GM18507 (cell line): ENCODE data around the gene ARHGEF7.

Experiments
- DNase-seq: peaks from one replicate; pipeline ENCODE4 v3.0.0; 2011; ENCODE audit warnings: low read depth; ENCODE audit not compliant: insufficient read length; ENCODE audit errors: extremely low spot score
- FAIRE-seq: peaks from 2 replicates; lab custom pipeline; 2011; peaks lifted over from hg19 to GRCh38; lab: Jason Lieb, UNC

ARHGEF7 gene

GRCh38 chr13:111262281-111262680 lies 147.2 kb downstream of the ARHGEF7 start:
- DNase-seq: no peak
- FAIRE-seq: no peak

- FAIRE-seq: no peak
- no peak for DNase-seq
These were observed 147.6 kb downstream of the ARHGEF7 start for GRCh38 chr13:111262715-111263114.

DNA sequence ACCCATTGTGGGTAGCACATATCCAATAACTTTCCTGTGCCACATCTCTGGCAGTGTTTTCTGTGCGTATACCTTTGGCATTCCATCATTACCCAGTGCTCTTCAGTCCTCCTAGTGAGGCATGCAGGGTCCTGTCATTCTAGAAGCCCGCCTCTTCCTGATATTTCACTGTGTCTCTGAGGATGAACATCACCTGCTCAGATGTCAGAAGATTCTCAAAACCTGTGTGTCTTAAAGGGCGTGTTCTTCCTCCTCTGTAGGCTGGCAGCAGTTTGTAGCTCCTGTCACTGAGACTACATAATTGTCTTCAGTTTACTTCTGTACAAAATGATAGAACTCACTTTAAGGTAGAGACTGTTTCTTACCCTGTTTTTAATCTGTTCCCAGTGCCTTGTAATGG lies 148.5 kb downstream of the ARHGEF7 start:
- FAIRE-seq (no peak), DNase-seq (no peak)

GRCh38 chr13:111265006-111265700 lies 150.0 kb downstream of the ARHGEF7 start:
- DNase-seq (no peak), FAIRE-seq (no peak)

DNA sequence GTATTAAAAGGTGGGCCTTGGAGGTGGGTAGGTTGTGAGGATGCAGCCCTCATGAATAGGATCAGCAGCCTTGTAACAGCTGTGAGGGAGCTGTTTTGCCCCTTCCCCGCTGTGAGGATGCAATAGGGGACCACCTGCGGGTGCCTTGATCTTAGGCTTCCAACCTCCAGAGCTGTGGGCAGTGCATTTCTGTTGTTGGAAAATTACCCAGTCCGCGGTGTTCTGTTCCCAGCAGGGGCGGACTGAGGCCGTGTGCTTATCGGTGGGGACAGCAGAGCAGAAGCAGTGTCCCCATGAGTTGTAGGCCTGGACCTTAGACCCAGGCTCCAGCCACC lies 150.6 kb downstream of the ARHGEF7 start:
- DNase-seq: no peak
- FAIRE-seq: no peak

DNA sequence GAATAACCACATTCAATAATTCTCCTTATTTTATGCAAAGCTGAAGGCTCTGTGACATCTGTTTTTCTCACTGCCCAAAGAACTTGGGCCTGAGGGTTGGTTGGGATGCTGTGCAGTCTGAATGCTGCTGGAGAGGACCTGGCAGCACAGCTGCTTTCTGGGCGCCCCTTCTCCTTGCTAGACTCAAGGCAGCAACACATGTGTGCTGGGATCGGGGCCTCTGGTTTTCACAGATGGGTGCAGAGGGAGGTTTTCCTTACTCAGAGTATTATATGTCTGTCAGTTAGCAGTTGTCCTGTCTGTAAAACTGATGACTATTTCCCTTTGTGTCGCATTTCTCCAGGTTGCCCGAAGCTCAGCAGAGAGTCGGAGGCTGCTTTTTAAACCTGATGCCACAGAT lies 152.1 kb downstream of the ARHGEF7 start:
- FAIRE-seq (no peak), DNase-seq (no peak)

- FAIRE-seq: no peak
- DNase-seq: no peak
These were observed 152.7 kb downstream of the ARHGEF7 start for GRCh38 chr13:111267784-111268183.

- no peak for FAIRE-seq
- no peak for DNase-seq
These were observed 154.4 kb downstream of the ARHGEF7 start for GRCh38 chr13:111269508-111269907.

DNA sequence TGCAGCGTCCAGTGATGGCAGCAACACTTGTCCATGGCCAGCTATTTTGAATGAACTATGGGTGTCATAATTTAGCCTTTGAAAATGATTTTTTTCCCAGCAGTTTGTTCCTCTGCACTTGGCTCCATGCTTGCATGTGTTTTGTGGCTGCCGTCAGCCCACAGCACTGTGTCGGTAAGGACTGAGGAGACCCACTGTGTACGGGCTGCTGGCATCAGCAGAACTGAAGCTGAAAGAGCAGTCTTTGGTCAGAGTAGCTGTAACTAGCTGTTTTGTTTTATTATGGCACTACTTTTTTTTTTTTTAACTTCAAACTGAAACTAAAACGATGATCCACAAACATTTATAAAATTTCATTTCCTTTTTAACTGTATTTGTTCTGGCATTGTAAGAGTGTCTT lies 155.0 kb downstream of the ARHGEF7 start:
- no peak for FAIRE-seq
- no peak for DNase-seq

DNA sequence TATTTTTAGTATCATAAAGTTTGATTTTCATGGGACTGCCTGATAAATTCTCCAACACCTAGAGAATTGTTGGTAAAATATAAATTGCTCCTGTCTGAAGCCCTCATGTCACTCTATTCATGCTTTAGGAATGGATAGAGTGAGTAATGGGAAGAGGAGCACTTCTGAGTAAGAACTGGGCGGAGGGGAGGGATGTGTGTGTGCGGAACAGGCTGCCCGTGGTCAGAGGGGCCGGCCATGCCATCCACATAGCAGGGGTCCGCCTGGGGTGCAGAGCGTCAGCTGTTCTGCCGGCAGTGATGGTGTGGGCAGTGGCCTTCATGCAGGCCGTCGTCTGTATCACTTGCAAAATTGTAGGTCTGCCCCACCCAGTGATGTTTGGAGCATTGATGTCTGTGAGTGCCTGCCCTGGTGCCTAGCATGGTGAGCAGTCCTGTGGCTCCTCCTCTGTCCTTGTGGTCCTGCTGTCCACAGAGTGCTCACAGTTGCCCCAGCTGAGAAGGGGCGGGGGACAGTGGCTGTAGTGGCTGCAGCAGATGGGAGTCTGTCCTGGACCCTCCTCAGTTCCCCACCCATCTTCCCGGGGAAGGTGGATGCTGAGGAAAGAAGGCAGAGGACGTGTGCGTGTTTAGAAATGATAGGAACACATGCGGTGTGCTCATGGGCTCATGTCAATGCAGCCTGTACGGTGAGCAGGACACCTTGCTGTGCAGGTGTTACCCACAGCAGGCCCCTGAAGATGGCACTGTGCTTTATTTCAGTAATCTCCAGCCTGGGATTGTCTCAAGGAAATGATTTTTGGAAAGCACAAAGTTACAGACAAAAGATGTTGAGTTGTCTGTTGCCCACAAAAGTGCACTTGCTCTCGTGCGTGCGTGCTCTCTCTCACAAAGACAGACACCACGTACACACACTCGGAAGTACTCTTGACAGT lies 155.9 kb downstream of the ARHGEF7 start:
- FAIRE-seq (no peak), DNase-seq (no peak)

DNA sequence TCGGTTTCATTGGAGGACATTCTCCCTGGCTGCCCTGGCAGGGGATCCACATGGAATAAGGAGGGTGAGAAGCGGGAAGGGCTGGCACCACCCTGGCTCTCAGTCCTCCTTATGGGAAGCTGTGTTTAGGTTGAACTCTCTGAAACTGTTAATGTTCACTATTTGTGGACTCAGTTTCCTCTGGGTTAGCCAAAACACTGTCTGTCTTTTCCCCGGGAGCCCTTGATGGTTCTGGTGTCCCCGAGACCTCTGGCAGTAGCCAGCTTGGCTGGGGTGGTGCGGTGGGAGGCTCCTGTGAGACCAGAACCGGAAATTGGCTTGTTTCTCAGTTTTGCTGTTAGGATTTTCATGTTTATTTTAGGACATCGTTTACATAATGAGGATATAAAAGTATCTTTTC lies 157.0 kb downstream of the ARHGEF7 start:
- no peak for DNase-seq

DNA sequence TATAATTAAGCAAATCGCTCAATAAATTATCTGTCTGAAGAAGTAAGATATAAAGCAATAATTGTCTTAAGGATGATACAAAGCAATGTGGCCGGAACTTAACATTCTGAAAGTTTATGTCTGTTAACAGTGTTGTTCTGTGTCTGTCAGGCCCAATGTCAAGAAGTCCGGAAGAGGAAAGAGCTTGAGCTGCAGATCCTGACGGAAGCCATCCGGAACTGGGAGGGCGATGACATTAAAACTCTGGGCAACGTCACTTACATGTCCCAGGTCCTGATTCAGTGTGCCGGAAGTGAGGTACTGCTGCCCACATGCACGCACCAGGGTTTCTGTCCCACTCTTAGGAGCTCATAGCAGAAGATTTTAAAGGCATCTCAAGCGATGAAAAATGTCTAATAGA lies 160.3 kb downstream of the ARHGEF7 start:
- DNase-seq (no peak), FAIRE-seq (no peak)

More for the DNA sequence above, 157.0 kb downstream of the ARHGEF7 start:
- FAIRE-seq: no peak

DNA sequence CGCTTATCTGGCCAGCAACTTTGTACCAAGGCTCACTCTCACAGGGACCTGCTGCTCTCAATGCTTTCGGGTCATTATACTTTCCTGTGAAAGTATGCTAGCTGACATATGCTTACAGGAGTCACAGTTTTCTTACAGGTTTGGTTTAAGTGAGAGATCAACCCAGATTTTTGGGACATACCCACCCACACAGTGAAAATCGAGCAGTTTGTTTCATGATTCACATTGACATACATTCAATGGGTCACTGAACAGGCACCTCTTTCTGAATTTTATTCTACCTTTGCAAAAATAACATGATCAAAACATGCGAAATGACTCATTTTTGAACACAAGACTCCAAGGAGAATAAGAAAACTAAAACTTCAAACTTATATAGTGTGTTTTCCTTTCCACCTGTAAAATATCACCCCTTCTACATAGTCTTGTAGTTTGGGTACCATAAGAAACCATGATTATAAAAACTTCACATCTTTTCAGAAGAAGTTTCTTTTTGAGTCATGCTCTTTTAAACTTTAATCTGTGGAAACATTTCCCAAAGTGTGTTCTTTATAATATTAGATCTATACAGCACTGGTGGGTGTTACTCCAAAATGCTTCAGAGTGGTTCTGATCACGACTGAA lies 161.0 kb downstream of the ARHGEF7 start:
- FAIRE-seq (no peak), DNase-seq (no peak)

- FAIRE-seq: no peak
- no peak for DNase-seq
These were observed 163.1 kb downstream of the ARHGEF7 start for GRCh38 chr13:111278258-111278657.

DNA sequence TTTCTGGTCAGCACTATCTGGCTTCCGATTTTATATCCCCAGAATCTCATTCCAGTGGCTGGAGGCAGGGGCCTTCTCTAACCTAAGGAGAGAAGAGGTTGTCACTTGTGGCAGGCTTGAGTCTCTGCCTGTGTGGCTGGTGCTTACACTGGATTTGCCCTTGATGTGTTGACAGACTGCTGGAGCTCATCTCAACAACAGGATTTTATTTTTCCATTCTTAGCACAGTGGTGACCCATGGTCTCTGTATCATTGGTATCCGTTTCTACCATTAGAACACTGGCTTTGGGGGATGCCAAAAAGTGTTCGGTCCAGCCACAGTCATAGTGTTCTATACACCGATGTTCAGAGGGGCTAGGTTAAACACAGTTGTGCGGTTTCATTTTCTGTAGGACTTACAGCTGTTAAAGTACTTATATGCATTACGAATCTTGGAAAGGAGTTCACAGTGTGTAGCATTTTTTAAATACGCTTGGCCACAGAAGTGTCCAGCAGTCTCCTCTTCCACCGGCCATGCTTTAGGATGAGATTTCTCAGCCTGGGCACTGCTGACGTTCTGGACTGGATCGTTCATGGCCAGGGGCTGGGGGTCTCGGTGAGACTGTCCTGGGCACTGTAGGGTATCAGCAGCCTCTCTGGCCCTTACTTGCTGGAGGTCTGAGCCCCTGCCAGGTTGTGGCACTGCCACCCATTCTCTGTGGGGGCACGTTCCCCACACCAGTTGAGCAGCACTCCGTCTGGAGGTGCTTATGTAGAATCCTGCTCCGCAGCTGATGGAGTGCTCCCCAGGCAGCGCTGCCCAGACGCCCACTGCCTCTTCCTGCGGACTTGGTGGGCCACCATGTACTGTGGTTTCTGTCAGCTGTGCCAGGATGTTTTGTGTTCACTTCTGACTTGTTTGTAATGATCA lies 163.9 kb downstream of the ARHGEF7 start:
- FAIRE-seq (no peak), DNase-seq (no peak)

DNA sequence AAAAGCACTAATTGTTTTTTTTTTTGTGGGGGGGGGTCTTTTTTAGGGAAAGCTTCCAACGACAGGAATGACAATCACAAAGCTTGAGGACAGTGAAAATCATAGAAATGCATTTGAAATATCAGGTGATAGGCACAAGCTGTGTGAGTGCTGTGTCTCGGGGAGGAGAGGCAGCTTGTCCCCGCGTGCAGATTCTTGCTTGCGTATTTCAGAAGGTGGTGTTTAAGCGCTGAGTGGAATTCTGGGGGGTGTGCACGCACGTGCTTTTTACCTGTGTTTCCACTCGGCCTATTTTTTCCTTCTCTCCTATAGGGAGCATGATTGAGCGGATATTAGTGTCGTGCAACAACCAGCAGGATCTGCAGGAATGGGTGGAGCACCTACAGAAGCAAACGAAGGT lies 165.1 kb downstream of the ARHGEF7 start:
- DNase-seq: no peak
- no peak for FAIRE-seq

- DNase-seq (no peak), FAIRE-seq (no peak)
These were observed 165.8 kb downstream of the ARHGEF7 start for GRCh38 chr13:111280681-111281585.

DNA sequence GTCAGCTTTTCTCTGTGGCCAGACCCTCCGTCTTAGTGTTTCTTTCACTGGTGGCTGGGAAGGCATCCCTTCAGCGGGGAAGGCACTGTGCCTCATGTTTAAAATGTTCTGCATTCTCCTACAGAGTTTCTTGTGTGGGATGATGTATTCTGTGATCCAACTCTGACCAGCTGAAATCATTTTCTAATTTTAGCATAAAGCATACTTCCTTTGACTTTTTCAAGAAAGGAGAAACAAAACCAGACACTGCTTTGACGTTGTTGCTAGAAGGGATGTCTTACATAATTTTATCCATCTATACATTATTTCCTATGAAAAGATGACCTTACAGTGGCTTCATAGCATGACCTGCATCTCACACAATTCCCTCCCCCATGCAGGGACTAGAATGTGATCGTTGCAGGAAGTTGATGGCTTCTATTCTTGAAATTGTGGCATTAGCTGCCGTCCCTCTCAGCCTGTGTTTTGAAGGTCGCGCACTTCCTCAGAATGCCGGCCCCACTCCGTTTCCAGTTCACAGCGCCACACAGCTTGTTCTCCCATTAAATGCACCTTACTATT lies 166.7 kb downstream of the ARHGEF7 start:
- no peak for FAIRE-seq

More for the DNA sequence above, 166.7 kb downstream of the ARHGEF7 start:
- DNase-seq: no peak
